DOHH2 (cell line): ENCODE measurements around the gene DGAT2L6.

Source experiments
- EZH2phosphoT487 ChIP-seq: fragments of 200-600 bp; sonication (generic); IDR thresholded peaks from 2 replicates; pipeline ENCODE4 v1.6.1; 2017; ENCODE audit warnings: borderline replicate concordance, mild to moderate bottlenecking, antibody characterized with exemption, low read length, moderate library complexity, mixed read lengths
- TF ChIP-seq, protein P1 (sequence below): fragments of 200-600 bp; sonication (generic); IDR thresholded peaks from one replicate; pipeline ENCODE4 v1.5.1; 2014; ENCODE audit warnings: antibody characterized with exemption, mild to moderate bottlenecking, low read depth, low read length; ENCODE audit not compliant: poor library complexity, severe bottlenecking

DNA sequence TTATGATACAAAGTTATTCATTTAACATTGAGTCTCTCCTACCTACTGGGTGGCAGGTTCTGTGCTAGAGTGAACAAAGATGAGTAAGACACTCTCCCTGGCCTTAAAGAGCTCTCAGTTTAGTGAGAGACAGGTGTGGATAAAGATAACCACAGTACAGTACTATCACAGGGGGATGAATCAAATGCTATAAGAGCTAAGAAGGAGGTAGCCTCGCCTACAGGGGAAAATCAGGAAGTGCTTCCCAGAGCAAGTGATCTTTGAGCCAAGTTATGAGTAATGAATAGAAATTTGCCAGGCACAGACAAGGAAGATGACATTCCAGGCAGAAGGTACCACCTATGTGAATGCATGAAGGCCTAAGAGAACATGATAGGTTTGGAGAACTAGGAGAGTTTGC, 47.5 kb upstream of the DGAT2L6 start:
- TF ChIP-seq, protein P1, sequence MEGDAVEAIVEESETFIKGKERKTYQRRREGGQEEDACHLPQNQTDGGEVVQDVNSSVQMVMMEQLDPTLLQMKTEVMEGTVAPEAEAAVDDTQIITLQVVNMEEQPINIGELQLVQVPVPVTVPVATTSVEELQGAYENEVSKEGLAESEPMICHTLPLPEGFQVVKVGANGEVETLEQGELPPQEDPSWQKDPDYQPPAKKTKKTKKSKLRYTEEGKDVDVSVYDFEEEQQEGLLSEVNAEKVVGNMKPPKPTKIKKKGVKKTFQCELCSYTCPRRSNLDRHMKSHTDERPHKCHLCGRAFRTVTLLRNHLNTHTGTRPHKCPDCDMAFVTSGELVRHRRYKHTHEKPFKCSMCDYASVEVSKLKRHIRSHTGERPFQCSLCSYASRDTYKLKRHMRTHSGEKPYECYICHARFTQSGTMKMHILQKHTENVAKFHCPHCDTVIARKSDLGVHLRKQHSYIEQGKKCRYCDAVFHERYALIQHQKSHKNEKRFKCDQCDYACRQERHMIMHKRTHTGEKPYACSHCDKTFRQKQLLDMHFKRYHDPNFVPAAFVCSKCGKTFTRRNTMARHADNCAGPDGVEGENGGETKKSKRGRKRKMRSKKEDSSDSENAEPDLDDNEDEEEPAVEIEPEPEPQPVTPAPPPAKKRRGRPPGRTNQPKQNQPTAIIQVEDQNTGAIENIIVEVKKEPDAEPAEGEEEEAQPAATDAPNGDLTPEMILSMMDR: no peak
- TF ChIP-seq EZH2phosphoT487: no peak
